Prostate gland (tissue), 2 donors: ENCODE results near the gene SLC35D2. TPM values are rescaled to one million over a fixed set of nuclear protein-coding genes. Genes with fewer than 3 reads are reported as not detected.

Source experiments
- DNase-seq: peaks from one replicate; pipeline ENCODE4 v3.0.0-alpha.2; 2019; ENCODE audit warnings: low spot score
- H3K27ac ChIP-seq, 2 donors: fragments of 200-600 bp; sonication (generic); 2 replicates each; pipeline ENCODE4 v1.5.1; 2017 to 2019
- H3K27me3 ChIP-seq: fragments of 200-600 bp; sonication (generic); replicated peaks from 2 replicates; pipeline ENCODE4 v1.5.1; 2019; ENCODE audit not compliant: insufficient read depth
- H3K36me3 ChIP-seq, 2 donors: fragments of 200-600 bp; sonication (generic); 1 replicate in 1 of 2; 2 replicates in 1 of 2; pipeline versions ENCODE4 v1.5.1 to v1.8.1; 2017 to 2019
- H3K4me1 ChIP-seq: fragments of 200-600 bp; sonication (generic); replicated peaks from 2 replicates; pipeline ENCODE4 v1.5.1; 2019
- H3K4me3 ChIP-seq, 2 donors: fragments of 200-600 bp; sonication (generic); 2 replicates each; pipeline ENCODE4 v1.5.1; 2017 to 2019
- H3K9me3 ChIP-seq: fragments of 200-600 bp; sonication (generic); 2 replicates; pipeline ENCODE4 v1.5.1; 2017
- CTCF ChIP-seq, 4 experiments: fragments of 200-600 bp in 2 of 4; fragments of 450-650 bp in 2 of 4; sonication (generic) in 2 of 4; IDR thresholded peaks; 1 replicate in 3 of 4; 2 replicates in 1 of 4; pipeline ENCODE4 v1.5.1; 2016 to 2019; ENCODE audit warnings: antibody characterized with exemption in 4 of 4, mild to moderate bottlenecking in 2 of 4, moderate library complexity in 2 of 4
- POLR2A ChIP-seq: fragments of 450-650 bp; IDR thresholded peaks from one replicate; pipeline ENCODE4 v1.6.1; 2016; ENCODE audit warnings: antibody characterized with exemption, mild to moderate bottlenecking
- POLR2AphosphoS5 ChIP-seq: sonication (generic); formaldehyde crosslinking; IDR thresholded peaks from one replicate; pipeline ENCODE4 v1.6.1; 2017; ENCODE audit warnings: antibody characterized with exemption
- WGBS: methylation state at CpG from one replicate; pipeline ENCODE4 v1.1.5; 2018; 5-methylcytosine and 5-hydroxymethylcytosine counted together
- intact Hi-C: fragments of 100-400 bp; cut with DNase I; formaldehyde crosslinking; loops from one replicate; pipeline ENCODE4 v1.14.2; 2022
- total RNA-seq, 2 donors: library from RNA; depleted of rRNA; stranded (reverse); fragments of >200 nt; gene quantifications; one replicate each; pipeline ENCODE4 v1.1.0, GENCODE V29; 2016

Gene SLC35D2
- total RNA-seq, 2 donors from 2014 or later: 27.4 to 29.7 TPM

GRCh38 chr9:96350866-96351265 lies 32.6 kb downstream of the SLC35D2 start:
- Histone ChIP-seq H3K9me3 (no peaks in the 10 kb centered on the region), H3K4me1 (no peaks in the 10 kb centered on the region), H3K27ac (no peak overlapping the region), H3K4me3 (no peak overlapping the region), H3K27me3 (no peaks in the 10 kb centered on the region), H3K36me3 (peaks cover 0 to 5% of the 10 kb centered on the region in 2 donors)
- intact Hi-C loops: no loop called here
- DNase-seq: no peak
- 75% methylated on average over 1 of the region's 1 CpG for WGBS
- TF ChIP-seq POLR2AphosphoS5 (no peak), POLR2A (no peak), CTCF (IDR thresholded peaks at IDR 0.05) (no peak)

GRCh38 chr9:96348261-96348660 lies 35.2 kb downstream of the SLC35D2 start:
- no peaks in the 10 kb centered on the region for H3K27me3 ChIP-seq
- no peaks in the 10 kb centered on the region for H3K4me1 ChIP-seq
- H3K4me3 ChIP-seq: no peak overlapping the region
- no peaks in the 10 kb centered on the region for H3K9me3 ChIP-seq
- H3K27ac ChIP-seq: no peak overlapping the region
- peaks cover 0 to 5% of the 10 kb centered on the region in 2 donors for H3K36me3 ChIP-seq
- 98% methylated on average over 5 of the region's 5 CpGs for WGBS
- DNase-seq: no peak
- intact Hi-C loops: loop anchor here (5.0 kb wide), 1 partner anchor 319 kb away; no protein-coding TSS in a partner anchor
- no peak for TF ChIP-seq POLR2A
- no peak for TF ChIP-seq CTCF (IDR thresholded peaks at IDR 0.05)
- no peak for TF ChIP-seq POLR2AphosphoS5

- Histone ChIP-seq H3K9me3 (no peaks in the 10 kb centered on the region), H3K27me3 (no peaks in the 10 kb centered on the region), H3K4me3 (no peak overlapping the region), H3K27ac (no peak overlapping the region), H3K36me3 (peaks cover 0 to 5% of the 10 kb centered on the region in 2 donors), H3K4me1 (no peaks in the 10 kb centered on the region)
- 95% methylated on average over 9 of the region's 9 CpGs for WGBS
- TF ChIP-seq POLR2A: no peak
- no peak for TF ChIP-seq CTCF (IDR thresholded peaks at IDR 0.05)
- TF ChIP-seq POLR2AphosphoS5: no peak
- intact Hi-C loops: loop anchor here (5.0 kb wide), 1 partner anchor 322 kb away; no protein-coding TSS in a partner anchor
- no peak for DNase-seq
Measured at GRCh38 chr9:96345551-96345950, 38.0 kb downstream of the SLC35D2 start.

- Histone ChIP-seq H3K36me3 (peaks cover 0 to 5% of the 10 kb centered on the region in 2 donors), H3K27ac (no peak overlapping the region), H3K4me3 (no peak overlapping the region), H3K27me3 (no peaks in the 10 kb centered on the region), H3K9me3 (no peaks in the 10 kb centered on the region), H3K4me1 (no peaks in the 10 kb centered on the region)
- intact Hi-C loops: loop anchor here (5.0 kb wide), 1 partner anchor 323 kb away; no protein-coding TSS in a partner anchor
- DNase-seq: no peak
- TF ChIP-seq CTCF (IDR thresholded peaks at IDR 0.05) (no peak), POLR2A (no peak), POLR2AphosphoS5 (no peak)
- WGBS: 47% methylated on average over 6 of the region's 6 CpGs
Measured at GRCh38 chr9:96344458-96345180, 38.9 kb downstream of the SLC35D2 start.
